DOHH2 (cell line): ENCODE measurements around the gene NDUFC1.

Experiments used
- CTCF ChIP-seq: fragments of 200-600 bp; sonication (generic); IDR thresholded peaks from one replicate; pipeline ENCODE4 v1.5.1; 2014; ENCODE audit warnings: antibody characterized with exemption, mild to moderate bottlenecking, low read depth, low read length; ENCODE audit not compliant: poor library complexity, severe bottlenecking
- EZH2phosphoT487 ChIP-seq: fragments of 200-600 bp; sonication (generic); IDR thresholded peaks from 2 replicates; pipeline ENCODE4 v1.6.1; 2017; ENCODE audit warnings: borderline replicate concordance, mild to moderate bottlenecking, antibody characterized with exemption, low read length, moderate library complexity, mixed read lengths

GRCh38 chr4:139266208-139266582 lies 36.1 kb downstream of the NDUFC1 start:
- TF ChIP-seq CTCF (no peak), EZH2phosphoT487 (no peak)
